ENCODE measurements around the gene SMYD5. TPM values are rescaled to one million over a fixed set of nuclear protein-coding genes. Genes with fewer than 3 reads are reported as not detected.

Gene SMYD5
- polyA plus RNA-seq, 1 of the 3 experiments (the other 2 are of a cell fraction): 21.4 TPM

- Histone ChIP-seq H3K4me1 (ENCODE audit: control insufficient read depth in 1 of 2, insufficient read depth in 2 of 2, low read depth in 1 of 2, low read length in 1 of 2) (no peaks in the 10 kb centered on the region), H3K9me3 (no peaks in the 10 kb centered on the region), H3K4me2 (no peak overlapping the region), H4K20me1 (ENCODE audit: insufficient read depth) (0 out of 2 replicates have a peak, but pooled peaks cover 3% of the 10 kb centered on the region), H3K4me3 (ENCODE audit: low read depth in 2 of 2, low read length in 1 of 2) (no peak overlapping the region), H3K9ac (no peak overlapping the region), H3K27ac (ENCODE audit: low read depth in 2 of 2, low read length in 1 of 2) (no peak overlapping the region; a peak in 1 of 4 replicates), H2AFZ (ENCODE audit: low read depth) (no peak overlapping the region), H3K9me2 (no peaks in the 10 kb centered on the region), H3K36me3 (replicated peaks in 1 of 2; ENCODE audit: control insufficient read depth in 1 of 2, insufficient read depth in 2 of 2, low read length in 1 of 2) (peaks cover 13 to 40% of the 10 kb centered on the region in 2 experiments), H3F3A (replicated peaks; ENCODE audit: insufficient read depth) (no peaks in the 10 kb centered on the region), H3K27me3 (ENCODE audit: insufficient read depth) (no peaks in the 10 kb centered on the region), H3K79me2 (ENCODE audit: insufficient read depth) (no peaks in the 10 kb centered on the region)
- 60% methylated on average over 1 of the region's 4 CpGs for WGBS (ENCODE audit: low lambda C conversion rate)
- DNase-seq: no peak
- ChIA-PET CTCF (interaction anchor here (1.3 to 1.6 kb wide), 2 partner anchors 11 to 12 kb away, joined by 3 read pairs; no protein-coding TSS in a partner anchor), POLR2A (interaction anchor here (1.9 kb wide), 1 partner anchor 10 kb away, joined by 6 read pairs; no protein-coding TSS in a partner anchor)
- TF ChIP-seq EZH2phosphoT487 (IDR thresholded peaks at IDR 0.05; ENCODE audit: borderline replicate concordance, low read depth) (no peak), POLR2AphosphoS5 (IDR thresholded peaks at IDR 0.05; ENCODE audit: low read depth, low read length) (peak; percentile 44; the same call in 1 of the 2 replicates)
These were observed 41.1 kb downstream of the SMYD5 start for GRCh38 chr2:73255007-73255644.

GRCh38 chr2:73255907-73256617 is 42.0 kb downstream of the SMYD5 start:
- no peaks in the 10 kb centered on the region for H3K9me2 ChIP-seq
- no peaks in the 10 kb centered on the region for H3K27me3 ChIP-seq (ENCODE audit: insufficient read depth)
- H3K4me2 ChIP-seq: no peak overlapping the region
- CTCF ChIA-PET: interaction anchor here (0.6 to 1.3 kb wide), 3 partner anchors 10 to 118 kb away, joined by 3 read pairs; no protein-coding TSS in a partner anchor
- H3K27ac ChIP-seq (ENCODE audit: low read depth in 2 of 2, low read length in 1 of 2): no peak overlapping the region
- H3K4me3 ChIP-seq (ENCODE audit: low read depth in 2 of 2, low read length in 1 of 2): no peak overlapping the region
- no peaks in the 10 kb centered on the region for H3K79me2 ChIP-seq (ENCODE audit: insufficient read depth)
- H3K9me3 ChIP-seq: no peaks in the 10 kb centered on the region
- H3K9ac ChIP-seq: no peak overlapping the region
- DNase-seq: no peak
- H4K20me1 ChIP-seq (ENCODE audit: insufficient read depth): no peaks in the 10 kb centered on the region
- TF ChIP-seq EZH2phosphoT487 (IDR thresholded peaks at IDR 0.05; ENCODE audit: borderline replicate concordance, low read depth) (no peak), GABPA (IDR thresholded peaks at IDR 0.05; ENCODE audit: low read depth) (no peak), TAF1 (IDR thresholded peaks at IDR 0.05; ENCODE audit: borderline replicate concordance, low read depth, low read length) (no peak), NFIC (IDR thresholded peaks at IDR 0.05; ENCODE audit: borderline replicate concordance) (no peak), TEAD4 (IDR thresholded peaks at IDR 0.05; ENCODE audit: borderline replicate concordance, insufficient read depth) (no peak), MAX (IDR thresholded peaks at IDR 0.05; ENCODE audit: low read depth) (no peak), YY1 (IDR thresholded peaks at IDR 0.05; ENCODE audit: low read depth) (no peak), PBX3 (IDR thresholded peaks at IDR 0.05) (no peak), REST (IDR thresholded peaks at IDR 0.05; ENCODE audit: low read depth, low read length) (no peak), RXRA (IDR thresholded peaks at IDR 0.05; ENCODE audit: borderline replicate concordance, low read depth) (no peak), RAD21 (IDR thresholded peaks at IDR 0.05; ENCODE audit: low read length) (no peak), SIN3A (IDR thresholded peaks at IDR 0.05; ENCODE audit: borderline replicate concordance, low read depth, low read length) (no peak)
- H3K4me1 ChIP-seq (ENCODE audit: control insufficient read depth in 1 of 2, insufficient read depth in 2 of 2, low read depth in 1 of 2, low read length in 1 of 2): no peaks in the 10 kb centered on the region
- H2AFZ ChIP-seq (ENCODE audit: low read depth): no peak overlapping the region
- no peaks in the 10 kb centered on the region for H3F3A ChIP-seq (replicated peaks; ENCODE audit: insufficient read depth)
- POLR2A ChIA-PET: interaction anchor here (1.4 to 1.9 kb wide), 2 partner anchors 11 to 22 kb away, joined by 6 to 8 read pairs; partner anchors contain the start of genes CCT7 and PRADC1
- 56% methylated on average over 4 of the region's 5 CpGs for WGBS (ENCODE audit: low lambda C conversion rate)
- H3K36me3 ChIP-seq (replicated peaks in 1 of 2; ENCODE audit: control insufficient read depth in 1 of 2, insufficient read depth in 2 of 2, low read length in 1 of 2): peaks cover 4 to 33% of the 10 kb centered on the region in 2 experiments

Data from SK-N-SH (cell line).